DND-41 (cell line): Measurements from ENCODE around the gene MEGF8.

Source experiments
- ATAC-seq: fragments of 200-7000 bp; cut with Tn5 transposase; 3 replicates; pipeline ENCODE4 v1.9.1; 2021; ENCODE audit warnings: low read depth; ENCODE audit not compliant: insufficient read depth
- DNase-seq: peaks from one replicate; pipeline ENCODE4 v3.0.0-alpha.2; 2020
- H2AFZ ChIP-seq: 2 replicates; pipeline ENCODE4 v1.6.0; 2012; ENCODE audit warnings: low read depth, low read length
- H3K27ac ChIP-seq: 2 replicates; pipeline ENCODE4 v1.5.1; 2012; ENCODE audit warnings: low read length, inconsistent platforms
- H3K27me3 ChIP-seq: fragments of 200-600 bp; sonication (generic); 2 replicates; pipeline ENCODE4 v1.6.0; 2012; ENCODE audit warnings: low read length, mild to moderate bottlenecking, inconsistent platforms; ENCODE audit not compliant: insufficient read depth, poor library complexity
- H3K36me3 ChIP-seq: 2 replicates; pipeline ENCODE4 v1.5.1; 2012; ENCODE audit warnings: low read length, inconsistent platforms; ENCODE audit not compliant: insufficient read depth
- H3K4me1 ChIP-seq: 2 replicates; pipeline ENCODE4 v1.5.1; 2012; ENCODE audit warnings: mild to moderate bottlenecking, low read length; ENCODE audit not compliant: insufficient read depth
- H3K4me2 ChIP-seq: 2 replicates; pipeline ENCODE4 v1.6.0; 2012; ENCODE audit warnings: mild to moderate bottlenecking, moderate library complexity, low read length, inconsistent platforms; ENCODE audit not compliant: insufficient read depth
- H3K4me3 ChIP-seq, 2 experiments: fragments of 200-600 bp in 1 of 2; shearing (Covaris generic) in 1 of 2; 2 replicates each; pipeline ENCODE4 v1.5.1; 2012 to 2016; ENCODE audit warnings: inconsistent platforms in 2 of 2, low read length in 2 of 2, mild to moderate bottlenecking in 2 of 2, low read depth in 1 of 2, moderate library complexity in 1 of 2
- H3K79me2 ChIP-seq: 2 replicates; pipeline ENCODE4 v1.6.0; 2012; ENCODE audit warnings: low read length, inconsistent platforms; ENCODE audit not compliant: insufficient read depth
- H3K9ac ChIP-seq: 2 replicates; pipeline ENCODE4 v1.6.0; 2012; ENCODE audit warnings: low read depth, mild to moderate bottlenecking, inconsistent platforms, low read length, moderate library complexity
- H3K9me3 ChIP-seq: 2 replicates; pipeline ENCODE4 v1.5.1; 2012; ENCODE audit warnings: low read length, moderate library complexity, mild to moderate bottlenecking, inconsistent platforms; ENCODE audit not compliant: insufficient read depth, severe bottlenecking
- H4K20me1 ChIP-seq: 2 replicates; pipeline ENCODE4 v1.6.0; 2012; ENCODE audit warnings: low read length; ENCODE audit not compliant: insufficient read depth
- CTCF ChIP-seq: IDR thresholded peaks from 2 replicates; pipeline ENCODE4 v1.5.1; 2012; ENCODE audit warnings: borderline replicate concordance, low read length, moderate library complexity, mild to moderate bottlenecking; ENCODE audit not compliant: poor library complexity, severe bottlenecking; ENCODE audit errors: extremely low read depth
- EZH2 ChIP-seq: IDR thresholded peaks from 3 replicates; pipeline ENCODE4 v1.6.1; 2012; ENCODE audit warnings: borderline replicate concordance, low read depth, mild to moderate bottlenecking, moderate library complexity, low read length, inconsistent platforms; ENCODE audit not compliant: severe bottlenecking

MEGF8 gene

GRCh38 chr19:42317535-42317934 lies 7.9 kb upstream of the MEGF8 start:
- H3K4me3 ChIP-seq: no peak overlapping the region

GRCh38 chr19:42322305-42322704 lies 3.1 kb upstream of the MEGF8 start:
- H3K27me3 ChIP-seq: no peaks in the 10 kb centered on the region
- H3K36me3 ChIP-seq: no peaks in the 10 kb centered on the region
- no peaks in the 10 kb centered on the region for H3K9me3 ChIP-seq
- H3K4me1 ChIP-seq: peaks cover 22% of the 10 kb centered on the region
- no peak overlapping the region for H3K27ac ChIP-seq
- 0 out of 2 replicates have a peak, but pooled peaks cover 2% of the 10 kb centered on the region for H4K20me1 ChIP-seq
- H3K4me3 ChIP-seq: no peak overlapping the region
- H3K4me2 ChIP-seq: no peak overlapping the region
- peaks cover 19% of the 10 kb centered on the region for H3K79me2 ChIP-seq
- no peak overlapping the region for H2AFZ ChIP-seq
- no peak overlapping the region for H3K9ac ChIP-seq
- DNase-seq (no peak), ATAC-seq (no peak)
- no peak for TF ChIP-seq CTCF
- TF ChIP-seq EZH2: no peak

More at GRCh38 chr19:42317535-42317934, 7.9 kb upstream of the MEGF8 start:
- Histone ChIP-seq H4K20me1 (peaks cover 3% of the 10 kb centered on the region; the same call in 1 of the 2 replicates), H3K27me3 (peaks cover 26% of the 10 kb centered on the region), H3K9ac (no peak overlapping the region), H3K4me2 (no peak overlapping the region), H3K79me2 (no peaks in the 10 kb centered on the region), H3K4me1 (peaks cover 13% of the 10 kb centered on the region), H3K36me3 (no peaks in the 10 kb centered on the region), H2AFZ (no peak overlapping the region), H3K9me3 (no peaks in the 10 kb centered on the region), H3K27ac (no peak overlapping the region)
- TF ChIP-seq EZH2: no peak
- no peak for TF ChIP-seq CTCF
- DNase-seq (no peak), ATAC-seq (no peak)

- ATAC-seq (no peak), DNase-seq (no peak)
- Histone ChIP-seq H3K4me2 (no peak overlapping the region), H3K27me3 (no peaks in the 10 kb centered on the region), H3K4me3 (no peak overlapping the region), H3K36me3 (no peaks in the 10 kb centered on the region), H3K79me2 (peaks cover 28% of the 10 kb centered on the region), H3K9ac (no peak overlapping the region), H2AFZ (no peak overlapping the region; the same call in 1 of the 2 replicates), H4K20me1 (0 out of 2 replicates have a peak, but pooled peaks cover 5% of the 10 kb centered on the region), H3K9me3 (no peaks in the 10 kb centered on the region), H3K27ac (no peak overlapping the region), H3K4me1 (peaks cover 34% of the 10 kb centered on the region)
- no peak for TF ChIP-seq CTCF
- TF ChIP-seq EZH2: no peak
Observed at GRCh38 chr19:42323473-42323851, 2.0 kb upstream of the MEGF8 start.

- peaks cover 28% of the 10 kb centered on the region for H3K79me2 ChIP-seq
- no peaks in the 10 kb centered on the region for H3K9me3 ChIP-seq
- no peaks in the 10 kb centered on the region for H3K27me3 ChIP-seq
- no peaks in the 10 kb centered on the region for H3K36me3 ChIP-seq
- H3K9ac ChIP-seq: no peak overlapping the region
- ATAC-seq: no peak
- H3K4me3 ChIP-seq: no peak overlapping the region
- no peak for DNase-seq
- no peak overlapping the region for H3K4me2 ChIP-seq
- TF ChIP-seq CTCF (no peak), EZH2 (no peak)
- no peak overlapping the region for H2AFZ ChIP-seq
- no peak overlapping the region for H3K27ac ChIP-seq
- H4K20me1 ChIP-seq: peaks cover 5% of the 10 kb centered on the region; the same call in 1 of the 2 replicates
- H3K4me1 ChIP-seq: peaks cover 37% of the 10 kb centered on the region
Observed at GRCh38 chr19:42323852-42324654, 1.4 kb upstream of the MEGF8 start.
